ENCODE data around the gene DFFB.
"Not testable (repeated sequence)": the region's sequence is repeated elsewhere in the genome, so short reads cannot be mapped to it uniquely, and the experiment has no call there.

The DFFB gene

GRCh38 chr1:3917761-3918160 lies 60.5 kb downstream of the DFFB start:
- H3K27me3 ChIP-seq (ENCODE audit: control insufficient read depth, insufficient read depth, low read length): no peaks in the 10 kb centered on the region
- H3K9ac ChIP-seq (ENCODE audit: low read depth, low read length): no peak overlapping the region
- no peak overlapping the region for H3K4me3 ChIP-seq (ENCODE audit: low read depth, low read length)
- no peaks in the 10 kb centered on the region for H3K36me3 ChIP-seq (ENCODE audit: control insufficient read depth, insufficient read depth, low read length)
- no peaks in the 10 kb centered on the region for H3K4me1 ChIP-seq (ENCODE audit: control insufficient read depth, insufficient read depth, low read length)
- H3K9me3 ChIP-seq (ENCODE audit: control insufficient read depth, insufficient read depth, low read length): no peaks in the 10 kb centered on the region

- not testable (repeated sequence) for H3K9me3 ChIP-seq (ENCODE audit: control insufficient read depth, insufficient read depth, low read length); H3K4me1 ChIP-seq (ENCODE audit: control insufficient read depth, insufficient read depth, low read length); H3K9ac ChIP-seq (ENCODE audit: low read depth, low read length); H3K36me3 ChIP-seq (ENCODE audit: control insufficient read depth, insufficient read depth, low read length); H3K27me3 ChIP-seq (ENCODE audit: control insufficient read depth, insufficient read depth, low read length); H3K4me3 ChIP-seq (ENCODE audit: low read depth, low read length)
Observed at GRCh38 chr1:3918359-3918758, 61.1 kb downstream of the DFFB start.

DNA sequence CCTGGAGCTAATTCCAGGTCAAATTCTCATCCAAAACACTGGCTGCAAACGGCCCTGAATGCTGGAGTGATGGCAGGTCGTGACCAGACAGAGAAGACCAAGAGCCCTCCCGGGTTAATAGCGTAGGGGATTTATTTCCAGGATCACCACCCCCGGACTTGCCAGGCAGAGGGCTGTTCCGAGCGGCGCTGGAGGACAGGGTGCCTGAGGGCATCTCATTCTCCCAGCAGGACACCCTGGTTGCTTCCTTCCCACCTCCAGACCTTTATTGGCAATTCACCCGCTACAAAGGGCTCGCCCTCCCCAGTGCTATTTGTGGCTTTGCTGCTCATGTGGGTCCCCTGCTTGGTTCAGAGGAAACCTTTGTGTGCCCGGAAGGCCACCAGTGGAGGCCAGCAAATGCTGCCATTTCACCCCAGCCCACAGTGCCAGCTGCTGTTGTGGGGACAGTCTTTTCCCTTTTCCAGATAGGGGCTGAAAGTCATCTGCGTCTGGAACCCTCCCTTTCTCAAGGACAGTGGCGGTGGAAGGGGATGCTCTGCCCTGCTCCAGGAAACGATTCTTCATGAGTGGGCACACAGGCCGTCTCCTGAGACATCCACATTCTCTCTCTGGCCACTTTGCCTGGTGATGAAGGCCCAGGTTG lies 61.8 kb downstream of the DFFB start:
- Histone ChIP-seq H3K36me3 (ENCODE audit: control insufficient read depth, insufficient read depth, low read length) (no peaks in the 10 kb centered on the region), H3K4me1 (ENCODE audit: control insufficient read depth, insufficient read depth, low read length) (no peaks in the 10 kb centered on the region), H3K9me3 (ENCODE audit: control insufficient read depth, insufficient read depth, low read length) (no peaks in the 10 kb centered on the region), H3K9ac (ENCODE audit: low read depth, low read length) (no peak overlapping the region), H3K4me3 (ENCODE audit: low read depth, low read length) (no peak overlapping the region), H3K27me3 (ENCODE audit: control insufficient read depth, insufficient read depth, low read length) (no peaks in the 10 kb centered on the region)

- no peak overlapping the region for H3K4me3 ChIP-seq (ENCODE audit: low read depth, low read length)
- H3K27me3 ChIP-seq (ENCODE audit: control insufficient read depth, insufficient read depth, low read length): no peaks in the 10 kb centered on the region
- H3K4me1 ChIP-seq (ENCODE audit: control insufficient read depth, insufficient read depth, low read length): no peaks in the 10 kb centered on the region
- H3K36me3 ChIP-seq (ENCODE audit: control insufficient read depth, insufficient read depth, low read length): no peaks in the 10 kb centered on the region
- no peak overlapping the region for H3K9ac ChIP-seq (ENCODE audit: low read depth, low read length)
- no peaks in the 10 kb centered on the region for H3K9me3 ChIP-seq (ENCODE audit: control insufficient read depth, insufficient read depth, low read length)
Observed at GRCh38 chr1:3919706-3920105, 62.4 kb downstream of the DFFB start.

DNA sequence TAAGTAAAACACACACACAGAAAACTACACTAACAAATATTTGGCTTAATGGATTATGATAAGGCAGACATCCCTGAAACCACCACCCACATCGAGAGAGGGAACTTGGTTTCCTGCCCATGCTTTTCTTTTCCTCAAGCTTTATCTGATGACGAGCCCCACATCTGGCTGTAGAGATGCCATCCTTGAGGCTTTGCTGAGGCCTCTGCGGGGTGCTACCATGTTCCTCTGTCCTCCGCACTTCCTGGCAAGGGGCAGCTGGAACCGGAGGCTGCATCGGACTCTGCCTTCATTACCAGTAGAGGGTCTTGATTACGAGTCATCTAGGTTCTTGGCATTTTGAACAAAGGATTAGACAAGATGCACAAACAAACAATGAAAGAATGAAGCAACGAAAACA lies 64.5 kb downstream of the DFFB start:
- no peak overlapping the region for H3K4me3 ChIP-seq (ENCODE audit: low read depth, low read length)
- no peaks in the 10 kb centered on the region for H3K36me3 ChIP-seq (ENCODE audit: control insufficient read depth, insufficient read depth, low read length)
- no peaks in the 10 kb centered on the region for H3K4me1 ChIP-seq (ENCODE audit: control insufficient read depth, insufficient read depth, low read length)
- no peaks in the 10 kb centered on the region for H3K27me3 ChIP-seq (ENCODE audit: control insufficient read depth, insufficient read depth, low read length)
- no peaks in the 10 kb centered on the region for H3K9me3 ChIP-seq (ENCODE audit: control insufficient read depth, insufficient read depth, low read length)
- no peak overlapping the region for H3K9ac ChIP-seq (ENCODE audit: low read depth, low read length)

DNA sequence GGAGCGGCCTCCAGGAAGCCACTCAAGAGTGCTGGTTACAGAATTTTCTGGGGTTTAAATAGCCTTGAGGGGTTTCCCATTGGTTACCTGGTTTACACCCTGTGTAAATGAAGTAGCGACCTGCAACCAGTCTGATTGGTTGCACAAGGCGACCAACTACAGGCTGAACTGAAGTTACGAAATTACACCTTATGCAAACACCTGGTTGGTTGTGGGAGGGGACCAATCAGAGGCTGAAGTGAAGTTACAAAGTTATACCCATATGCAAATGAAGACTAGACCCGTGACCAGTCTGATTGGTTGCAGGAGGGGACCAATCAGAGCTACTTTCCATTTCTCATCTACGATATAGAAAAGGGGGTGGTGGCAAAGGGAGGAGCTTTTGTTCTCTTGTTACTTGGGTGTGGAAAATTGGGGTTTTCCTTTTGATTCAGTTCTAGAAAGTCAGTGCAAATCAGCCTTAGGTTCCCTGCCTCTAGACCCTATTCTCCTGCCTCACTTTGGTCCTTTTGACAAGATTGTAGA lies 65.0 kb downstream of the DFFB start:
- Histone ChIP-seq H3K36me3 (ENCODE audit: control insufficient read depth, insufficient read depth, low read length) (no peaks in the 10 kb centered on the region), H3K27me3 (ENCODE audit: control insufficient read depth, insufficient read depth, low read length) (no peaks in the 10 kb centered on the region), H3K9me3 (ENCODE audit: control insufficient read depth, insufficient read depth, low read length) (no peaks in the 10 kb centered on the region), H3K4me3 (ENCODE audit: low read depth, low read length) (no peak overlapping the region), H3K9ac (ENCODE audit: low read depth, low read length) (no peak overlapping the region), H3K4me1 (ENCODE audit: control insufficient read depth, insufficient read depth, low read length) (no peaks in the 10 kb centered on the region)

DNA sequence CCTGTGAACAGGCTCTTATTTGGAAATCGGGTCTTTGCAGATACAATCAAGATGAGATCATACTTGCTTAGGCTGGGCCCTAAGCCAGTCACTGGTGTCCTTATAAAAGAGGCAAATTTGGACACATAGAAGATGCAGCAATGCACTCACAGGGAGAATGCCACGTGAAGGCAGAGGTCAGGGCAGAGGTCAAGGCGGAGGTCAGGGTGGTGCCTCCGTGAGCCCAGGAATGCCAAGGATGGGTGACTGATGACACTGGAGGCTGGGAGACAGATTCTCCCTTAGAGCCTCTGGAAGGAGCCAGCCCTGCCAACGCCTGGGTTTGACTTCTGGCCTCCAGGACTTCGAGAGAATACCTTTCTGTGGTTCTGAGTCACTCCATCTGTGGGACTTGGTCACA lies 65.6 kb downstream of the DFFB start:
- Histone ChIP-seq H3K9me3 (ENCODE audit: control insufficient read depth, insufficient read depth, low read length) (no peaks in the 10 kb centered on the region), H3K4me1 (ENCODE audit: control insufficient read depth, insufficient read depth, low read length) (no peaks in the 10 kb centered on the region), H3K27me3 (ENCODE audit: control insufficient read depth, insufficient read depth, low read length) (no peaks in the 10 kb centered on the region), H3K4me3 (ENCODE audit: low read depth, low read length) (no peak overlapping the region), H3K36me3 (ENCODE audit: control insufficient read depth, insufficient read depth, low read length) (no peaks in the 10 kb centered on the region), H3K9ac (ENCODE audit: low read depth, low read length) (no peak overlapping the region)

- Histone ChIP-seq H3K9ac (ENCODE audit: low read depth, low read length) (no peak overlapping the region), H3K27me3 (ENCODE audit: control insufficient read depth, insufficient read depth, low read length) (no peaks in the 10 kb centered on the region), H3K9me3 (ENCODE audit: control insufficient read depth, insufficient read depth, low read length) (no peaks in the 10 kb centered on the region), H3K36me3 (ENCODE audit: control insufficient read depth, insufficient read depth, low read length) (no peaks in the 10 kb centered on the region), H3K4me3 (ENCODE audit: low read depth, low read length) (no peak overlapping the region), H3K4me1 (ENCODE audit: control insufficient read depth, insufficient read depth, low read length) (no peaks in the 10 kb centered on the region)
Observed at GRCh38 chr1:3923378-3924185, 66.3 kb downstream of the DFFB start.

DNA sequence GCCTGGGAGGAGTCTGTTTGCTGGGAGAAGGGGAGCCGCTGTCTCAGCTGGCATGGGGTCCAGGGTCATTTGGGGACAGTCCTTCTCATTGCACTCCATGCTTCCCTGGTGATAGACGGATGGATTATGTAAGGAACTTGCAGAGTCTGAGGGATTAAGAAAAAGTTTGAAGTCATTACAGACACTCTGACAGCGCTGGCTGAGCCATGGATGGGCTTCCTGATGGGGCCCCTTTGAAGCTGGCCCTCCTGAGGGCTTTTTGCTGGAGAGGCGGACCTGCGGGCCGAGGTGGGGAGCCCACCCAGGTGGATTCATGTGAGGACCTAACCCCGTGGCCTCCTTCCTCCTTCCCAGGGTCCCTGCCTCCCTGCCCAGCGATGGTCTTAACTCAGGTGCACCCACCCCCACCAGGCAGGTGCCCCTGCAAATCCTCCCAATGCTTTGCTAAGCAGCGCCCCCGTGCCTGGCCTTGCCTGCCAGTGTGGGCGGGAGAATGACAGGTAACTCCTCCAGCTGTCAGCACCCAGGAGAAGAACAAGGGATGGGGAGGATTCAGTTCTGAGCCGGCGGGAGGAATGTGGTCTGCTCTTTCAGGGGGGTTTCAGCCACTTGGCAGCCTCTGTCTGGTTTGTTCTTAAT lies 67.0 kb downstream of the DFFB start:
- H3K27me3 ChIP-seq (ENCODE audit: control insufficient read depth, insufficient read depth, low read length): no peaks in the 10 kb centered on the region
- no peaks in the 10 kb centered on the region for H3K36me3 ChIP-seq (ENCODE audit: control insufficient read depth, insufficient read depth, low read length)
- peaks cover 3% of the 10 kb centered on the region for H3K9me3 ChIP-seq (ENCODE audit: control insufficient read depth, insufficient read depth, low read length)
- H3K4me3 ChIP-seq (ENCODE audit: low read depth, low read length): no peak overlapping the region
- no peaks in the 10 kb centered on the region for H3K4me1 ChIP-seq (ENCODE audit: control insufficient read depth, insufficient read depth, low read length)
- H3K9ac ChIP-seq (ENCODE audit: low read depth, low read length): no peak overlapping the region

GRCh38 chr1:3924825-3925220 lies 67.5 kb downstream of the DFFB start:
- Histone ChIP-seq H3K27me3 (ENCODE audit: control insufficient read depth, insufficient read depth, low read length) (no peaks in the 10 kb centered on the region), H3K4me1 (ENCODE audit: control insufficient read depth, insufficient read depth, low read length) (no peaks in the 10 kb centered on the region), H3K4me3 (ENCODE audit: low read depth, low read length) (no peak overlapping the region), H3K9ac (ENCODE audit: low read depth, low read length) (no peak overlapping the region), H3K36me3 (ENCODE audit: control insufficient read depth, insufficient read depth, low read length) (no peaks in the 10 kb centered on the region), H3K9me3 (ENCODE audit: control insufficient read depth, insufficient read depth, low read length) (peaks cover 6% of the 10 kb centered on the region)

GRCh38 chr1:3925256-3925655 lies 68.0 kb downstream of the DFFB start:
- H3K4me1 ChIP-seq (ENCODE audit: control insufficient read depth, insufficient read depth, low read length): no peaks in the 10 kb centered on the region
- no peaks in the 10 kb centered on the region for H3K27me3 ChIP-seq (ENCODE audit: control insufficient read depth, insufficient read depth, low read length)
- H3K36me3 ChIP-seq (ENCODE audit: control insufficient read depth, insufficient read depth, low read length): no peaks in the 10 kb centered on the region
- peaks cover 9% of the 10 kb centered on the region for H3K9me3 ChIP-seq (ENCODE audit: control insufficient read depth, insufficient read depth, low read length)
- H3K9ac ChIP-seq (ENCODE audit: low read depth, low read length): no peak overlapping the region
- no peak overlapping the region for H3K4me3 ChIP-seq (ENCODE audit: low read depth, low read length)

- H3K9me3 ChIP-seq (ENCODE audit: control insufficient read depth, insufficient read depth, low read length): peaks cover 10% of the 10 kb centered on the region
- no peaks in the 10 kb centered on the region for H3K27me3 ChIP-seq (ENCODE audit: control insufficient read depth, insufficient read depth, low read length)
- H3K9ac ChIP-seq (ENCODE audit: low read depth, low read length): no peak overlapping the region
Observed at GRCh38 chr1:3925762-3926161, 68.5 kb downstream of the DFFB start.

More at GRCh38 chr1:3925762-3926161, 68.5 kb downstream of the DFFB start:
- Histone ChIP-seq H3K4me3 (ENCODE audit: low read depth, low read length) (no peak overlapping the region), H3K4me1 (ENCODE audit: control insufficient read depth, insufficient read depth, low read length) (no peaks in the 10 kb centered on the region), H3K36me3 (ENCODE audit: control insufficient read depth, insufficient read depth, low read length) (no peaks in the 10 kb centered on the region)

Data from iPS-15b (cell line).